NCI-H748 (cell line): ENCODE results near the gene ANTXR1.

ENCODE experiments used
- DNase-seq: peaks from one replicate; lab custom pipeline; 2025; ENCODE audit not compliant: unreplicated experiment; lab: John Stamatoyannopoulos, UW

The ANTXR1 gene

DNA sequence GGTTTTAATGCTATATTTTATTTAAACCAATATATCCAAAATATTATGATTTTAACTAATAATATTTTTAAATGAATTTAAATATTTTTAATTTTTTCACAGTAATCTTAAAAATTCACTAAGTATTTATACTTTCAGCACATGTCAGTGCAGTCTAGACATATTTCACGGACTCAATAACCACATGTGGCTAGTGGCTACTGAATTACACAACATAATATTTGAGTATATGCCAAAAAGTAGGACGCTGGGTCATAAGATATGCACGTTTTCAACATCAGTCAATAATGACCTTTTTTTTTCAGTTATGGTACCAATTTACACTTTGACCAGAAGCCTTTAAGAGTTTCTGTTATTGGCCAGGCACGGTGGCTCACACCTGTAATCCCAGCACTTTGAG, 256.4 kb downstream of the ANTXR1 start:
- DNase-seq, result no peak

GRCh38 chr2:69271831-69272257, 258.9 kb downstream of the ANTXR1 start:
- no peak for DNase-seq

- DNase-seq, result no peak
These were observed 260.0 kb downstream of the ANTXR1 start for GRCh38 chr2:69272803-69273471.

- DNase-seq, result no peak
These were observed 262.5 kb downstream of the ANTXR1 start for GRCh38 chr2:69275490-69275889.

- DNase-seq, result peak; percentile 3
These were observed 265.4 kb downstream of the ANTXR1 start for GRCh38 chr2:69278366-69278765.

DNA sequence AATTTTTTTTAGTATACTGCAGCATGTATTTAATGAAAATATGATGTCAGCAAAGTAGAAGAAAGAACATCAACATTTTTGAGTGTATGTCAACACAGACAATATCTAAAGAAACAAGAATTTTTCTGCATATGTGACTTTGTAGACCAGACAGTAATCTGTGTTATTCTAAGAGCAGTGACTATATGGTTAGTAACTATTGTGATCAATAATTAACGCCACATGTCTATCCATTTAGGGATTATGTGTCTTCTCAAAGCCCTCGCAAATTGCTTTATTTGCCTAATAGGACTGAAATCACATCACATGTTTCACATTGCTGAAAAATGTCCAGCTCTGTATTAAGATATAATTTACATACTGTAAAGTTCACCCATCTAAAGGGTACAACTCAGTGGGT, 266.2 kb downstream of the ANTXR1 start:
- DNase-seq, result no peak

DNA sequence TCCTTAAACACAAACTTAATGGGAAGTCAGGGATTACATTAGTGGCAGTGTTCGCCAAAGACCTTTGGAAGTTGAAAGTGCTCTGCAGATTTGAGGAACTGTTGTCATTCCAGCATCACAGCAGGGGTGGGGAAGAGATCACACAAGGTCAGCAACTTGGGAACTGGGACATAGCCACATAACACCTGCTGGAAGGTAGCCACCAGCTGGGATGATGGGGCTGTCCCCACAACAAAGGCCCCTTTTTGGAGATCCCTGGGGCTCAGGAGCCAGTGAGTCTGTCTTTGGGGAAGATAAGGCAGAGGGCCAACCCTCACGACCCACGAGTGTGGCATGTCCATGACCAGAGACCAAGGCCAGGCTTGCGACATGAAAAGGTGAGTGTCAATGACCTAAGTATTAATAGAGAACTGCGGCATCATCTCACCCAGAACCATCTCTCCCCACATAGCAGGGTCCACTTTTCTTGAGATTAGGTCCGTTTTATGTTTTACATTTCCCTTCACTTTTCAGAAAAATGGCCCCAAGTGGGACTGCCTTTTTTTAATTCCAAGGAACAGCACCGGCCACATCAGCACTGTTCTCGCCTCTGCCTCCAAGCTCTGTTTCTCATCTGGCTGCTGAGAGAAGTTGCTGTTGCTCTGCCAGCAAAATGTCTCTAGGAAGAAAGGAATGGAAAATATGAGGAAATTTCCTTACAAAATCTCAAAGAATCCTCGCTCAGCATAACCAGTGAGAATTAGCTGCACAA, 267.1 kb downstream of the ANTXR1 start:
- DNase-seq, result no peak

DNA sequence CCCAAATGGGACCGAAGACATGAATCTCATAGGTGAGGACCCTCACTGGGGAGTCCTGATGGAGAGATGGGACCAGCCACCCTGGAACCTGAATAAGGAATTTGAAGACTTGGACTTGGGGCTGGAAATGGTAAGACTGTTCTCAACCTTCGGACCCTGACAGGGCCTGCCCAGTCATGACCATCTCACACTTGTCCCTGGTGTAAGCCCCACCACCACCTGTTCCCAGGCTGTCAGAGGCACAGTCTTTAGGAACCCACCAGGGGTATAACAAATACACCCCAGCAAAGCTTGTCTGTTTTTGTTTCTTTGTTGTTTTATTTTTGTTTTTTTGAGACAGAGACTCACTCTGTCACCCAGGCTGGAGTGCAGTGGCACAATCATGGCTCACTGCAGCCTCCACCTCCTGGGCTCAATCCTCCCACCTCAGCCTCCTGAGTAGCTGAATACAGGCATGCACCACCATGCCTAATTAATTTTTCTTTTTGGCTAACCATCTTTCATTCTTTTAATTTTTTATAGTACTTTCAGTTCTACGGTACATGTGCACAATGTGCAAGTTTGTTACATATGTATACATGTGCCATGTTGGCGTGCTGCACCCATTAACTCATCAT, 267.9 kb downstream of the ANTXR1 start:
- DNase-seq, result no peak

DNA sequence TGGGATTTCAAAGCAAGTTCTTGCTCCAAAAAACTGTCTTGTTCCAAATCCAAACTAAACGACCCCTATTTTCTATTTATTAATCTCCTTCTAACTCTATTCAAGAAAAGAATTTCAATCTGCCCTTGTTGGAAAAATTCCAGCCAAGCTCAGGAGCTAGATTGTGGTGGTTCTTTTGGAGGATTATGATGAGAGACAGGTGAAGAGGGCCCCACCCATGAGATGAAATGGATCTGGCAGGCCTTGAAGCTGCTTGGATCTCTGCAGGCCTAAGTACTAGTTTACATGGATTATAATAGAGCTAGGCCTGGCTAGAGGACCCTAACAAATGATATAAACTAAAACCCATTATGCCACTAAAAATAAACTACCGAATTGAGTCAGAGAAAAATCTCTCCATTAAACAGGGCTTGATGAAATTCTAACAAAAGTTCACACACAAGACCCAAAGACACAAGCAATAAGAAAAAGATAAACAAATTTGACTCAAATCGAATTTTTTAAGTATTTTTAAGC, 272.5 kb downstream of the ANTXR1 start:
- DNase-seq, result no peak

GRCh38 chr2:69287544-69287943, 274.6 kb downstream of the ANTXR1 start:
- no peak for DNase-seq

GRCh38 chr2:69288429-69288828, 275.4 kb downstream of the ANTXR1 start:
- DNase-seq, result no peak

DNA sequence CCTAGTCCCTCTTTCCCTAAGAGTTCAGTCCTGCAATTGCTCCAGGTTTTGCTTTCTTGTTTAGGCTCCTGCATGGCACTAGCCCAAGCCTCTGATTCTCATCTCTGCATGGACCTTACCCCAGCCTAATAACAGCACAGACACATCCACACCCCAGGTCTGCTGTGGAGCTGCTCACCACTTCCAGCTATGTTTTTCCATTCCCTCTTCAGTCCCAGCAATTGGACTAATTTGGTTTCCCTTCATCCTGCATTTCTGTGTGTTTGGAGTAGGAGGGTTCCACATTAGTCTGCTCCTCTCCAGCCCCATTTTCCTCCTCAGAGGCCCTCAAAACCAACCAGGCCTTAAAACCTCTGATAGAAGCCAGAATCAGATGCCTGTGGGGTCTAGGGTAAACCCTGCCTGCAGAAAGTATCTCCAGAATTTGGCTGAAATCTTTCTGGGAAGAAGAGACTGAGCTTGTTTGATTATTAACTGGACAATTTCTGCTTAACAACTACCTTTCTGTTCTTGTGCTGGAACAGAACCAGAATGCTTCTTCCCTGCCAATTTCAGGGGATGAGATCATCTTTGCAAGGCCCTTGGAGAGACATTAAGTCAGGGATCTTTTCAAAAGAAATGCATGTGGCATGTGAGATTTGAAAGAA, 278.1 kb downstream of the ANTXR1 start:
- DNase-seq, result no peak

GRCh38 chr2:69291721-69292120, 278.7 kb downstream of the ANTXR1 start:
- no peak for DNase-seq

DNA sequence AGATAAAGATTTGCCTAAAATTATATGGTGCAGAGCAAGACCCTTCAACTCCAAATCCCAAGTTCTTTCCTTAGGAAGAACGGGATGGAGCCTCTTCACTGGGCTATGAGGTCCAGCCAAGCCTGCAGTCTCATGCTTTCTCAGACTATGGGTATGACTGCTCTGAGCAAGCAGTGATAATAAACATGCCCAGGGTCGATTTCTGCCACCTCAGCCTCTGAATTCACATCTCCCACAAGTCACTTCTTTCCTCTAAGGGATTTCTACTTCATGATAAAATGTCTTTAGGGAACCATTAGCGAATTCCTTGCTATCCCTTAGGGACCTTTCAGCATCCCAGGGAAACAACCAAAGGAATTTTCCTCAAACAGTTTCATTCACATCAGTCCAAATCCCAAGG, 279.3 kb downstream of the ANTXR1 start:
- DNase-seq, result no peak

DNA sequence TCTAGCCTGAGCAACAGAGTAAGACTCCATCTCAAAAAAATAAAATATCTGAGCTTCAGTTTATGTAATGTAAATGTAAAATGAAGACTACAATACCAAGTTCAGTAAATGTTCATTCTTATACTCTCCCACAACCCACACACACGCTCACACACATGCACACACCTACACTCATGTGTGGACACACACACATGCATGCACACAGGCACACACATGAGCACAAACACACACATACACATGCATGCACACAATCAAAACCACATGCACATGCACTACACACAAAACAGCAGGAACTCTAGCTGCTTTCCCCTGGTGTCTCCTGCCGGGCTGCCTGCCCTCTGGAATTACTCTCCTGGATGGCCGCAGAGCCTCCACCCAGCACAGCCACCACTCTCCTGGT, 283.4 kb downstream of the ANTXR1 start:
- DNase-seq, result no peak

DNA sequence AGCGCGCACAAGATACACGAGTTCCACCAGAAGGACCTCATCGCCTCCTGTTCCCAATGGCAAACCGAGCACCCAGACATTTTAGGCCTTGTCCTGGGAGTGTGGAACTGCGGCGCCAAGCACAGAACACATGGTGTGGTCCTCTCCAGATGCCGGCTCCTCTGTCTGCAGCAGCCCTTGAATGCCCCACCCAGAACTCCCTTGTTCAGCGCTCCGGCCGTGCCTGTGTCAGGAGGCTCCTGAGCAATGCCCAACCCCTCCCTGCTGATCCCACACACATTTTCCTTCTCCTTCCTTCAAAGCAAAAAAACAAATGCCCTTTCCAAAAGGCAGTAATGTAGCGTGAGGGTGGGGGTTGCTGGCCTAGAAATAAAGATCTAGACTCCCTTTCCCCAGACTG, 284.2 kb downstream of the ANTXR1 start:
- no peak for DNase-seq

DNA sequence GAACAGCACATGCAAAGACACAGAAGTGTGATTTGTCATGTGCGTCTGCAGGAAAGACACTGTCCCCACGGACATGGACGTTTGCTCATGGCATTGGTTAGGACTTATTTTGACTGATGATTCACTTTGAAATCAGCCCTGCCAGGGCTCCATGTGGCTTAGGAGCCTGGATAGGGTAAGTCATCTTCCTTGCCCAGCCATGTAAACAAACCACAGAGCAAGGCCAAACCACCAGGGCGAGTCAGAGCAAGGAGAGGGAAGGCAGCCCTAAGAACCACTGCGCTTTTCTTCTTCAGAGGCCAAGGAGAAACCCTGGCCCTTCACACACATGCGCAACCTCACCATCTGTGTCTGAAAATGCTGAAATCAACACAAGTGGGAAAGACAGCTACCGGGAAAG, 285.3 kb downstream of the ANTXR1 start:
- DNase-seq, result no peak

DNA sequence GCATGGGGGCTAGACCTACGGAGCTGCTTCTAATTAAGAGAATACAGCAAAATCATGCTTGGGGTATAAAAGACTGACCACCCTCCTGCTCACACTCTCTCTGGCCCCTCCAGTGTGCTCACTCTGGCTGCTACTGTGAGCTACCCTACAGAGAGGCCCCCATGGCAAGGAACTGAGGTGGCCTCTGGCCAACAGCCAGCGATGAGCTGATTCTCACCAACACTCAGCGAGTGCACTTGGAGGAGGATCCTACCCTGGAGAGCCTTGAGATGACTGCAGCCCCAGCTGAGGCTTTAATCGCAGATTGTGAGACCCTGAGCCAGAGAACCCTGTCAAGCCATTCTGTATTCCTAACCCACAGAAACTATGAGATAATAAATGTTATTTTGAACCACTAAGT, 285.9 kb downstream of the ANTXR1 start:
- no peak for DNase-seq
